SKM-1 (cell line): ENCODE data around the gene SYNPO2.
"Not testable (repeated sequence)": the region's sequence is repeated elsewhere in the genome, so short reads cannot be mapped to it uniquely, and the experiment has no call there.

Experiments used
- DNase-seq: peaks from one replicate; lab custom pipeline; 2025; ENCODE audit not compliant: unreplicated experiment; lab: John Stamatoyannopoulos, UW

Gene SYNPO2

GRCh38 chr4:119057417-119057816, 168.8 kb downstream of the SYNPO2 start:
- DNase-seq, result no peak

GRCh38 chr4:119059221-119059620, 170.6 kb downstream of the SYNPO2 start:
- no peak for DNase-seq

GRCh38 chr4:119067125-119067524, 178.5 kb downstream of the SYNPO2 start:
- DNase-seq, result not testable (repeated sequence)

- not testable (repeated sequence) for DNase-seq
These were observed 179.2 kb downstream of the SYNPO2 start for GRCh38 chr4:119067670-119068360.

- no peak for DNase-seq
These were observed 179.9 kb downstream of the SYNPO2 start for GRCh38 chr4:119068529-119068962.

GRCh38 chr4:119070301-119070700, 181.6 kb downstream of the SYNPO2 start:
- DNase-seq, result no peak

- DNase-seq, result no peak
These were observed 192.3 kb downstream of the SYNPO2 start for GRCh38 chr4:119080721-119081541.

GRCh38 chr4:119081542-119081859, 192.8 kb downstream of the SYNPO2 start:
- DNase-seq, result no peak

- no peak for DNase-seq
These were observed 193.3 kb downstream of the SYNPO2 start for GRCh38 chr4:119081943-119082342.

- no peak for DNase-seq
These were observed 194.0 kb downstream of the SYNPO2 start for GRCh38 chr4:119082661-119083060.

GRCh38 chr4:119084513-119084912, 195.9 kb downstream of the SYNPO2 start:
- DNase-seq, result no peak

GRCh38 chr4:119087121-119087520, 198.5 kb downstream of the SYNPO2 start:
- no peak for DNase-seq

- DNase-seq, result no peak
These were observed 199.0 kb downstream of the SYNPO2 start for GRCh38 chr4:119087656-119088055.

GRCh38 chr4:119093042-119093827, 204.6 kb downstream of the SYNPO2 start:
- no peak for DNase-seq

GRCh38 chr4:119097282-119097900, 208.7 kb downstream of the SYNPO2 start:
- DNase-seq, result no peak

GRCh38 chr4:119098306-119098705, 209.7 kb downstream of the SYNPO2 start:
- DNase-seq, result no peak

GRCh38 chr4:119099227-119099810, 210.7 kb downstream of the SYNPO2 start:
- no peak for DNase-seq

- peak; percentile 23 for DNase-seq
These were observed 212.0 kb downstream of the SYNPO2 start for GRCh38 chr4:119100655-119101054.

- peak; percentile 75 for DNase-seq
These were observed 214.6 kb downstream of the SYNPO2 start for GRCh38 chr4:119103263-119103662.

GRCh38 chr4:119104644-119105273, 216.1 kb downstream of the SYNPO2 start:
- DNase-seq, result no peak
